Gastrocnemius medialis (tissue), 4 donors: ENCODE measurements around the gene PYGL.

ENCODE experiments used
- CTCF ChIP-seq, 5 experiments: fragments of 450-650 bp in 3 of 5; fragments of 200-600 bp in 2 of 5; sonication (generic) in 2 of 5; IDR thresholded peaks in 4 of 5; conservative IDR thresholded peaks in 1 of 5; 1 replicate in 4 of 5; 2 replicates in 1 of 5; pipeline ENCODE4 v1.5.1; 2016 to 2019; ENCODE audit warnings: antibody characterized with exemption in 5 of 5, mild to moderate bottlenecking in 3 of 5, moderate library complexity in 3 of 5
- POLR2A ChIP-seq, 2 donors: fragments of 450-650 bp; IDR thresholded peaks; one replicate each; pipeline ENCODE4 v1.6.1; 2017; ENCODE audit warnings: antibody characterized with exemption in 2 of 2, mild to moderate bottlenecking in 2 of 2, moderate library complexity in 2 of 2

- TF ChIP-seq CTCF (IDR thresholded peaks at IDR 0.05 in 4 of 5, conservative IDR thresholded peaks at IDR 0.05 in 1 of 5) (no peak), POLR2A (IDR thresholded peaks at IDR 0.05) (no peak)
Measured at GRCh38 chr14:50937325-50937724, 7.0 kb downstream of the PYGL start.
